Measurements from ENCODE around the gene AIRE. TPM values are rescaled to one million over a fixed set of nuclear protein-coding genes. Genes with fewer than 3 reads are reported as not detected.

The AIRE gene
- total RNA-seq, 1 donor from 2014 or later = 0.13 TPM

DNA sequence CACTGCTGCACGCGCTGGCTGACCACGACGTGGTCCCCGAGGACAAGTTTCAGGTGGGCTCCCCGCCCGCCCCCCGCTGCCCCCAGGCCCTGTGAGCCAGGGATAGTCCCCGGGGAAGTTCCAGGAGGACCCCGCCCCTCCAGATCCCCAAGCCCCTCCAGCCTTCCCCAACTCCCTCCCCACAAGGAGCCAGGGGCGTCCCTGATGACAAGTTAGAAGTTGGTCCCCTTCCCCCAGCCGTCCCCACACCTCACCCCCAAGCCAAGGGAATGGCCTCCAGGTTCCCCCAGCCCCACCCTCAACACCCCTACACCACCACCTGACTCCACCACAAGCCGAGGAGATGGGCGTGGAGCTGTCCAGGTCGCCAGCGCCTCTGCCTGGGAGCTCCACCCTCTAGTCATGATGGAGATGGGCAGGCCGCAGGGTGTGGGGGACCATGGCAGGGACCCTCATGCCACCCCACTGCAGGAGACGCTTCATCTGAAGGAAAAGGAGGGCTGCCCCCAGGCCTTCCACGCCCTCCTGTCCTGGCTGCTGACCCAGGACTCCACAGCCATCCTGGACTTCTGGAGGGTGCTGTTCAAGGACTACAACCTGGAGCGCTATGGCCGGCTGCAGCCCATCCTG is 525 bp downstream of the AIRE start:
- DNase-seq (ENCODE audit: low spot score in 2 of 2, unreplicated experiment in 2 of 2) = no peak
- Mint-ChIP-seq H3K4me3 (no peak overlapping the region), H3K27me3 (ENCODE audit: low read depth) (peaks cover 16% of the 10 kb centered on the region), H3K36me3 (no peaks in the 10 kb centered on the region), H3K4me1 (peaks cover 15% of the 10 kb centered on the region), H3K9me3 (no peaks in the 10 kb centered on the region), H3K27ac (no peak overlapping the region)
- TF ChIP-seq, protein P1, sequence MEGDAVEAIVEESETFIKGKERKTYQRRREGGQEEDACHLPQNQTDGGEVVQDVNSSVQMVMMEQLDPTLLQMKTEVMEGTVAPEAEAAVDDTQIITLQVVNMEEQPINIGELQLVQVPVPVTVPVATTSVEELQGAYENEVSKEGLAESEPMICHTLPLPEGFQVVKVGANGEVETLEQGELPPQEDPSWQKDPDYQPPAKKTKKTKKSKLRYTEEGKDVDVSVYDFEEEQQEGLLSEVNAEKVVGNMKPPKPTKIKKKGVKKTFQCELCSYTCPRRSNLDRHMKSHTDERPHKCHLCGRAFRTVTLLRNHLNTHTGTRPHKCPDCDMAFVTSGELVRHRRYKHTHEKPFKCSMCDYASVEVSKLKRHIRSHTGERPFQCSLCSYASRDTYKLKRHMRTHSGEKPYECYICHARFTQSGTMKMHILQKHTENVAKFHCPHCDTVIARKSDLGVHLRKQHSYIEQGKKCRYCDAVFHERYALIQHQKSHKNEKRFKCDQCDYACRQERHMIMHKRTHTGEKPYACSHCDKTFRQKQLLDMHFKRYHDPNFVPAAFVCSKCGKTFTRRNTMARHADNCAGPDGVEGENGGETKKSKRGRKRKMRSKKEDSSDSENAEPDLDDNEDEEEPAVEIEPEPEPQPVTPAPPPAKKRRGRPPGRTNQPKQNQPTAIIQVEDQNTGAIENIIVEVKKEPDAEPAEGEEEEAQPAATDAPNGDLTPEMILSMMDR (IDR thresholded peaks at IDR 0.05; ENCODE audit: unreplicated experiment) = no peak

- Mint-ChIP-seq H3K4me3 (no peak overlapping the region), H3K9me3 (no peaks in the 10 kb centered on the region), H3K4me1 (peaks cover 15% of the 10 kb centered on the region), H3K36me3 (no peaks in the 10 kb centered on the region), H3K27me3 (ENCODE audit: low read depth) (peaks cover 16% of the 10 kb centered on the region), H3K27ac (no peak overlapping the region)
- TF ChIP-seq, protein P1 (IDR thresholded peaks at IDR 0.05; ENCODE audit: unreplicated experiment) = no peak
- DNase-seq (ENCODE audit: low spot score in 2 of 2, unreplicated experiment in 2 of 2) = no peak
Measured at GRCh38 chr21:44286716-44287632, 1.3 kb downstream of the AIRE start.

DNA sequence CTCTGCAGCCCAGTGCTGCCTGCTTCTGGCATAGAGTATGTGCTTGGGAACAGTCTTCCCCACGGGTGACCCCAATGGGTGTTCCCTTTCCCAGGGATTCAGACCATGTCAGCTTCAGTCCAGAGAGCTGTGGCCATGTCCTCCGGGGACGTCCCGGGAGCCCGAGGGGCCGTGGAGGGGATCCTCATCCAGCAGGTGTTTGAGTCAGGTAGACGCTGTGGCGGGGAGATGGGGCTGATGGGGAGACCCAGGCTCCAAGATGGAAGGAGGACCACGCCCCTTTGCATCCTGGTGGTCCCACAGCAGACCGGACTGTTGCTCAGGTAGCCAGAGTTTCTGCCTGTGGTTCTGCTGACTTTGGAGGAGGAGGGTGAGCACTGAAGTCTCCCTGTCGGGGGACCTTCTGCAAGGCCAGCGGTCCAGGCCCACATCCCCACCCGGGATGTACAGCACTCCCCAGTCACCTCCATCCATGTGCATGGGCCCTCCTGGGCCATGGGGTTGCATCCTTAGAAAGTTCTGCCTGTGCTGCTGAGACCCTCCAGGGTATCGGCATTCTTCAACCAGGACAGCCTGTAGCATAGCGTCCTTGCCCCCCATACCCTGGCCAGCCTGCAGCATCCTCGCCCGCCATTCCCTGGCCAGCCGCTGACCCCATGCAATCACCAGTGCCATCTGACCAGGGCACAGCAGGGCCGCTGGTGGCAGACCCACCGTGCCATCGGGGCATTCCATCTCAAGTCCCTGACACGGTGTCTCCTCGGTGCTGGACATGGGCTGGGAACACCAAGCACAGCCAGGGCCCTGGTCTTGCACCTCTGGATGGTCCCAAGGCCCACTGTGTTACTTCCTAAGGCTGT is 2.8 kb downstream of the AIRE start:
- TF ChIP-seq, protein P1 (IDR thresholded peaks at IDR 0.05; ENCODE audit: unreplicated experiment) = no peak
- H3K27me3 Mint-ChIP-seq (ENCODE audit: low read depth) = peaks cover 16% of the 10 kb centered on the region
- no peaks in the 10 kb centered on the region for H3K9me3 Mint-ChIP-seq
- H3K36me3 Mint-ChIP-seq = no peaks in the 10 kb centered on the region
- H3K4me1 Mint-ChIP-seq = peaks cover 5% of the 10 kb centered on the region
- no peak for DNase-seq (ENCODE audit: low spot score in 2 of 2, unreplicated experiment in 2 of 2)
- no peak overlapping the region for H3K4me3 Mint-ChIP-seq
- H3K27ac Mint-ChIP-seq = no peak overlapping the region

DNA sequence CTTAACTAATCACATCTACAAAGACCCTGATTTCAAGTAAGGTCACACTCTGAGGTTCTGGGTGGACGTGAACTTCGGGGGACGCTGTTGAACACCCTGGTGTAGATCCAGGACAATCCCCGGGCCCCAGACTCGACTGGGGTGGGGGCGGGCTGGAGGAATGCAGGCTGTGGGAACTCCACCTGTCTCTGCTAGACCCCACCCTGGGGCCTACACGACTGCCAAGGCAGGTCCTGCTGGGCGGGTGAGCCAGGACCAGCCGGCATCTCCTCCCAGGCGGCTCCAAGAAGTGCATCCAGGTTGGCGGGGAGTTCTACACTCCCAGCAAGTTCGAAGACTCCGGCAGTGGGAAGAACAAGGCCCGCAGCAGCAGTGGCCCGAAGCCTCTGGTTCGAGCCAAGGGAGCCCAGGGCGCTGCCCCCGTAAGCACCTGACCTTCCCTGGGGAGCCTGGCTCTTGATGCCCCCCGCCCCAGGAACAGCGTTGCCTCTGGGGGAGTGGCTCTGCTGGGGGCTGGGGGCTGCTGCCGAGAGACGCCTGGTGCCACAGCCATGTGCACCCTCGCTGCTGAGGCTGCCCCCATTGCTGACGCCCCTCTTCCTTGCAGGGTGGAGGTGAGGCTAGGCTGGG is 3.8 kb downstream of the AIRE start:
- no peak for DNase-seq (ENCODE audit: low spot score in 2 of 2, unreplicated experiment in 2 of 2)
- TF ChIP-seq, protein P1 (IDR thresholded peaks at IDR 0.05; ENCODE audit: unreplicated experiment) = no peak
- Mint-ChIP-seq H3K27me3 (ENCODE audit: low read depth) (peaks cover 16% of the 10 kb centered on the region), H3K4me1 (no peaks in the 10 kb centered on the region), H3K9me3 (no peaks in the 10 kb centered on the region), H3K27ac (no peak overlapping the region), H3K4me3 (no peak overlapping the region), H3K36me3 (no peaks in the 10 kb centered on the region)

Data from mesothelial cell of epicardium (in vitro differentiated cells).